Measurements from ENCODE around the gene WWOX.

Gene WWOX

DNA sequence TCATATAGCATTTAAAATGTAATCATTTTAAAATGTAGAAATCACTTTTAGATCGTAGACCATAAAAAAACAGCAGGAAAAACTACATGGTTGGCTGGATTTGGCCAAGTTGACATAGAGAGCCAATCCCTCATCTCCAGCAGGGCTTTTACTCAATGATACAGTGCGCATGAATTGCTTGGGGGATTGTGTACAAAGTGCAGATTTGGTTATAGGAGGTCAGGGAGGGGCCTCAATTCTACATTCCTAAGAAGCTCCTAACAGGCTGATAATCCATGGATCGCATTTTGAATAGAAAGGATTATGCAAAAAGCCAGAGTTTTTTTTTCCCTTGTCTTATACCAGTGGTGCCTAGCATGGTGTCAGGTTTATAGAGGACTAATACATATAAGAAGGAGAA, 1056.0 kb downstream of the WWOX start:
- WGBS (ENCODE audit: extremely low coverage, insufficient coverage, insufficient read length): no CpG with 5 or more reads among the region's 3 CpGs
- H3K9me3 ChIP-seq (ENCODE audit: insufficient read depth, low read depth, low read length): no peaks in the 10 kb centered on the region
- H3K4ac ChIP-seq (ENCODE audit: low read depth, low read length): no peak overlapping the region
- H3K23ac ChIP-seq (ENCODE audit: low read length): no peak overlapping the region
- no peak overlapping the region for H4K8ac ChIP-seq (ENCODE audit: low read depth, low read length)
- H3K79me2 ChIP-seq (ENCODE audit: control insufficient read depth, insufficient read depth, low read length, poor library complexity): no peaks in the 10 kb centered on the region
- H3K18ac ChIP-seq (ENCODE audit: low read length): no peak overlapping the region
- no peak overlapping the region for H3K4me2 ChIP-seq (ENCODE audit: low read length)
- H4K12ac ChIP-seq (ENCODE audit: low read depth, low read length): no peak overlapping the region
- no peak overlapping the region for H3K4me3 ChIP-seq (ENCODE audit: low read depth, low read length)
- no peaks in the 10 kb centered on the region for H3K4me1 ChIP-seq (ENCODE audit: control insufficient read depth in 1 of 2, insufficient read depth in 2 of 2, low read length in 2 of 2)
- H2AK5ac ChIP-seq (ENCODE audit: low read length): no peak overlapping the region
- H2BK5ac ChIP-seq (ENCODE audit: low read depth, low read length, poor library complexity): no peak overlapping the region
- no peak for DNase-seq
- no peaks in the 10 kb centered on the region for H3K36me3 ChIP-seq (ENCODE audit: control insufficient read depth in 1 of 2, insufficient read depth in 2 of 2, low read length in 2 of 2)
- no peak overlapping the region for H3K14ac ChIP-seq (ENCODE audit: low read length)
- no peak overlapping the region for H2AFZ ChIP-seq (ENCODE audit: insufficient read depth, low read length, poor library complexity)
- H3K79me1 ChIP-seq (ENCODE audit: low read length): no peaks in the 10 kb centered on the region
- no peak overlapping the region for H3K27ac ChIP-seq (ENCODE audit: low read depth, low read length)
- H2BK12ac ChIP-seq (ENCODE audit: low read length): no peak overlapping the region
- no peaks in the 10 kb centered on the region for H3K27me3 ChIP-seq (ENCODE audit: insufficient read depth, low read length)
- no peak overlapping the region for H4K91ac ChIP-seq (ENCODE audit: low read depth, low read length)
- H3K9ac ChIP-seq (ENCODE audit: low read length): no peak overlapping the region
- no peak overlapping the region for H2BK120ac ChIP-seq (ENCODE audit: insufficient read depth, low read length, poor library complexity)

DNA sequence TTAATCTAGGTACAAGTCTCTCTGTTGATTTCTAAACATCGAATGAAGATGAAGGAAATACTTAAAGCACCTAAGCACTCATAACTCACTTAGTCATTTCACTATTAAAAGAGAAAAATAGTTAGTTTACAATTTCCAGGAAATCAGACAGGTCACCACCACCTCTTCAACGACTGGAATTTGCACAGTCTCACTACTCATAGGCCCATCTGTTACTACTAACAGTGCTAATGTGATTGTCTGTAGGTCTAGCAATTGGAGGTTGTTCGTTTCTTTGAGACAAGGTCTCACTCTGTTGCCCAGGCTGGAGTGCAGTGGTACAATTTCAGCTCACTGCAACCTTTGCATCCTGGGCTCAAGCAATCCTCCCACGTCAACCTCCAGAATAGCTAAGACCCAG, 1056.5 kb downstream of the WWOX start:
- no peak overlapping the region for H3K18ac ChIP-seq (ENCODE audit: low read length)

DNA sequence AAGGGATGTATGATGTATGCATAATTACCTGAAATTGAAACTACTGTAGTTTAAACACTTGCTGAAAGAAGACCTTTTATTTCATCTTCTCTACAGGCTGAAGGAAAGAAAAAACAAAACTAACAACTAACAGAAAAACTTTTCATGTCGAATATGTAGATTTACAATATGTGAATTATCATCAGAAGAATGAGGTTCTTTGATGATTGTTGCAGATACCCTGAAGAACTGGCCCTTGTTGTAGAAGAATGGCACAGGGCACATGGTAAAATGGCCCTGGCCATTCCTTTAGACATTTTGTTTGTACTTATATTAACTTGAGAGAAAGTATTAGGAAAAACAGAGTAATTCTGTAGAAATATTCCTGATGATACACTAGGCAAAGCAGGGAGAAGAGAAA, 1057.3 kb downstream of the WWOX start:
- H3K27ac ChIP-seq (ENCODE audit: low read depth, low read length): no peak overlapping the region
- H4K12ac ChIP-seq (ENCODE audit: low read depth, low read length): no peak overlapping the region
- no peak overlapping the region for H4K91ac ChIP-seq (ENCODE audit: low read depth, low read length)
- H3K23ac ChIP-seq (ENCODE audit: low read length): no peak overlapping the region
- no peaks in the 10 kb centered on the region for H3K27me3 ChIP-seq (ENCODE audit: insufficient read depth, low read length)
- H3K36me3 ChIP-seq (ENCODE audit: control insufficient read depth in 1 of 2, insufficient read depth in 2 of 2, low read length in 2 of 2): no peaks in the 10 kb centered on the region
- H3K4me1 ChIP-seq (ENCODE audit: control insufficient read depth in 1 of 2, insufficient read depth in 2 of 2, low read length in 2 of 2): no peaks in the 10 kb centered on the region
- H3K18ac ChIP-seq (ENCODE audit: low read length): no peak overlapping the region
- no peak overlapping the region for H4K8ac ChIP-seq (ENCODE audit: low read depth, low read length)
- H2BK120ac ChIP-seq (ENCODE audit: insufficient read depth, low read length, poor library complexity): no peak overlapping the region
- no peak overlapping the region for H3K14ac ChIP-seq (ENCODE audit: low read length)
- H2BK12ac ChIP-seq (ENCODE audit: low read length): no peak overlapping the region
- no peak overlapping the region for H3K9ac ChIP-seq (ENCODE audit: low read length)
- WGBS (ENCODE audit: extremely low coverage, insufficient coverage, insufficient read length): no CpG with 5 or more reads among the region's 1 CpG
- H3K4me3 ChIP-seq (ENCODE audit: low read depth, low read length): no peak overlapping the region
- no peak overlapping the region for H3K4ac ChIP-seq (ENCODE audit: low read depth, low read length)
- H3K79me2 ChIP-seq (ENCODE audit: control insufficient read depth, insufficient read depth, low read length, poor library complexity): no peaks in the 10 kb centered on the region
- H3K9me3 ChIP-seq (ENCODE audit: insufficient read depth, low read depth, low read length): no peaks in the 10 kb centered on the region
- no peak overlapping the region for H3K4me2 ChIP-seq (ENCODE audit: low read length)
- no peaks in the 10 kb centered on the region for H3K79me1 ChIP-seq (ENCODE audit: low read length)
- H2AFZ ChIP-seq (ENCODE audit: insufficient read depth, low read length, poor library complexity): no peak overlapping the region
- DNase-seq: no peak
- no peak overlapping the region for H2AK5ac ChIP-seq (ENCODE audit: low read length)
- no peak overlapping the region for H2BK5ac ChIP-seq (ENCODE audit: low read depth, low read length, poor library complexity)

More for the DNA sequence above, 1056.5 kb downstream of the WWOX start:
- Histone ChIP-seq H2BK12ac (ENCODE audit: low read length) (no peak overlapping the region), H3K36me3 (ENCODE audit: control insufficient read depth in 1 of 2, insufficient read depth in 2 of 2, low read length in 2 of 2) (no peaks in the 10 kb centered on the region), H3K14ac (ENCODE audit: low read length) (no peak overlapping the region), H3K9ac (ENCODE audit: low read length) (no peak overlapping the region), H4K8ac (ENCODE audit: low read depth, low read length) (no peak overlapping the region), H2AFZ (ENCODE audit: insufficient read depth, low read length, poor library complexity) (no peak overlapping the region), H3K79me2 (ENCODE audit: control insufficient read depth, insufficient read depth, low read length, poor library complexity) (no peaks in the 10 kb centered on the region), H2BK120ac (ENCODE audit: insufficient read depth, low read length, poor library complexity) (no peak overlapping the region), H2AK5ac (ENCODE audit: low read length) (no peak overlapping the region), H4K91ac (ENCODE audit: low read depth, low read length) (no peak overlapping the region), H3K4me1 (ENCODE audit: control insufficient read depth in 1 of 2, insufficient read depth in 2 of 2, low read length in 2 of 2) (no peaks in the 10 kb centered on the region), H3K27ac (ENCODE audit: low read depth, low read length) (no peak overlapping the region), H3K4me3 (ENCODE audit: low read depth, low read length) (no peak overlapping the region), H3K4me2 (ENCODE audit: low read length) (no peak overlapping the region), H3K4ac (ENCODE audit: low read depth, low read length) (no peak overlapping the region), H2BK5ac (ENCODE audit: low read depth, low read length, poor library complexity) (no peak overlapping the region), H3K23ac (ENCODE audit: low read length) (no peak overlapping the region), H3K79me1 (ENCODE audit: low read length) (no peaks in the 10 kb centered on the region), H4K12ac (ENCODE audit: low read depth, low read length) (no peak overlapping the region), H3K27me3 (ENCODE audit: insufficient read depth, low read length) (no peaks in the 10 kb centered on the region), H3K9me3 (ENCODE audit: insufficient read depth, low read depth, low read length) (no peaks in the 10 kb centered on the region)
- no peak for DNase-seq
- no CpG with 5 or more reads among the region's 4 CpGs for WGBS (ENCODE audit: extremely low coverage, insufficient coverage, insufficient read length)

DNA sequence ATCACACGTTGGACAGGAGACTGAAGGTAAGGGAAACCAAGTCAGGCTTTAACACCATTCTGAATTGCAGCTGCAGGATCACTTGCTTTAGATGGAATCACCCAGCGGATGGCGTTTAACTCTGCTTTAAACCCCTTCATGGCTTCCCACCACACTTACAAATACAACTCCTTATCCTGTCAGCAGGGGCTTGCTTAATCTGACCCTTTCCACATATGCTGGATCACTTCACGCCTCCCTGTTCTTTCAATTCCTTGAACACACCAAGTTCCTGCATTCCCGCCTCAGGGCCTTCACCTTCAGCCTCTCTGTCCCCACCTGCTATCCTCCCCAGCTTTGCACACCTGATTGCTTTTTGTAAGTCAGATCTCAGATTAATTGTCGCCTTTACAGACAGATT, 1058.9 kb downstream of the WWOX start:
- Histone ChIP-seq H3K27me3 (ENCODE audit: insufficient read depth, low read length) (no peaks in the 10 kb centered on the region), H3K4ac (ENCODE audit: low read depth, low read length) (no peak overlapping the region), H2AFZ (ENCODE audit: insufficient read depth, low read length, poor library complexity) (no peak overlapping the region), H3K4me2 (ENCODE audit: low read length) (no peak overlapping the region), H3K9me3 (ENCODE audit: insufficient read depth, low read depth, low read length) (no peaks in the 10 kb centered on the region), H3K4me3 (ENCODE audit: low read depth, low read length) (no peak overlapping the region), H3K36me3 (ENCODE audit: control insufficient read depth in 1 of 2, insufficient read depth in 2 of 2, low read length in 2 of 2) (no peaks in the 10 kb centered on the region), H4K91ac (ENCODE audit: low read depth, low read length) (no peak overlapping the region), H3K23ac (ENCODE audit: low read length) (no peak overlapping the region), H3K79me2 (ENCODE audit: control insufficient read depth, insufficient read depth, low read length, poor library complexity) (no peaks in the 10 kb centered on the region), H3K4me1 (ENCODE audit: control insufficient read depth in 1 of 2, insufficient read depth in 2 of 2, low read length in 2 of 2) (no peaks in the 10 kb centered on the region), H4K12ac (ENCODE audit: low read depth, low read length) (no peak overlapping the region), H4K8ac (ENCODE audit: low read depth, low read length) (no peak overlapping the region), H3K79me1 (ENCODE audit: low read length) (no peaks in the 10 kb centered on the region), H3K14ac (ENCODE audit: low read length) (no peak overlapping the region), H2AK5ac (ENCODE audit: low read length) (no peak overlapping the region), H2BK12ac (ENCODE audit: low read length) (no peak overlapping the region), H2BK120ac (ENCODE audit: insufficient read depth, low read length, poor library complexity) (no peak overlapping the region), H3K18ac (ENCODE audit: low read length) (no peak overlapping the region), H2BK5ac (ENCODE audit: low read depth, low read length, poor library complexity) (no peak overlapping the region), H3K27ac (ENCODE audit: low read depth, low read length) (no peak overlapping the region), H3K9ac (ENCODE audit: low read length) (no peak overlapping the region)
- no CpG with 5 or more reads among the region's 6 CpGs for WGBS (ENCODE audit: extremely low coverage, insufficient coverage, insufficient read length)
- DNase-seq: no peak
